ENCODE measurements around the gene RNF130.

- TF ChIP-seq ZBTB8A (tag by site-specific recombination; IDR thresholded peaks at IDR 0.05) (no peak), ZNF670 (tag by site-specific recombination; IDR thresholded peaks at IDR 0.05; ENCODE audit: low read depth) (no peak), CTCF (tag by site-specific recombination; IDR thresholded peaks at IDR 0.05) (no peak), ZNF416 (tag by site-specific recombination; IDR thresholded peaks at IDR 0.05) (no peak), ZNF302 (tag by site-specific recombination; IDR thresholded peaks at IDR 0.05; ENCODE audit: low read depth) (no peak)
Measured at GRCh38 chr5:180083529-180084060, 12.0 kb upstream of the RNF130 start.

Measured in HEK293 (cell line).